Endothelial cell of umbilical vein (primary cell): ENCODE data around the gene LPP. TPM values are rescaled to one million over a fixed set of nuclear protein-coding genes. Genes with fewer than 3 reads are reported as not detected.

Source experiments
- BruUV-seq: library from RNA; stranded (reverse); fragments of 400-500 nt; replicated peaks from 2 replicates; lab custom pipeline; 2021; lab: Mats Ljungman, UMichigan
- CTCF ChIA-PET: fragments of 300-600, 350-600 bp; sonication (Branson Sonifier 250); formaldehyde crosslinking; loops from one replicate; lab custom pipeline; 2021; ENCODE audit warnings: antibody characterized with exemption, inconsistent platforms; lab: Charles Lee
- POLR2A ChIA-PET: fragments of 300-600, 350-600 bp; sonication (Branson Sonifier 250); formaldehyde crosslinking; loops from one replicate; lab custom pipeline; 2021; ENCODE audit warnings: antibody characterized with exemption, inconsistent platforms; lab: Charles Lee
- DNase-seq: peaks from one replicate; pipeline ENCODE4 v3.0.0-alpha.2; 2011; ENCODE audit warnings: low read depth, low spot score
- FAIRE-seq: peaks from 2 replicates; lab custom pipeline; 2011; peaks lifted over from hg19 to GRCh38; lab: Jason Lieb, UNC
- H2AFZ ChIP-seq: 2 replicates; pipeline ENCODE4 v1.6.0; 2012; ENCODE audit warnings: low read depth, low read length, control low read depth, inconsistent platforms
- H3K27ac ChIP-seq: 2 replicates; pipeline ENCODE4 v1.5.1; 2011; ENCODE audit warnings: low read depth, mild to moderate bottlenecking, control low read depth, low read length, moderate library complexity; ENCODE audit not compliant: insufficient read depth
- H3K27me3 ChIP-seq, 2 experiments: 2 replicates each; pipeline versions ENCODE4 v1.6.0 to v1.6.1; 2011; ENCODE audit warnings: low read length in 2 of 2, mixed read lengths in 1 of 2; ENCODE audit not compliant: control insufficient read depth in 2 of 2, insufficient read depth in 2 of 2
- H3K36me3 ChIP-seq, 2 experiments: 2 replicates in 1 of 2; 3 replicates in 1 of 2; pipeline ENCODE4 v1.5.1; 2011; ENCODE audit warnings: low read length in 2 of 2, mild to moderate bottlenecking in 1 of 2, moderate library complexity in 1 of 2; ENCODE audit not compliant: control insufficient read depth in 2 of 2, insufficient read depth in 2 of 2; ENCODE audit errors: extremely low read depth in 1 of 2
- H3K4me1 ChIP-seq: 3 replicates; pipeline ENCODE4 v1.5.1; 2011; ENCODE audit warnings: mild to moderate bottlenecking, low read length; ENCODE audit not compliant: control insufficient read depth, insufficient read depth; ENCODE audit errors: extremely low read depth
- H3K4me2 ChIP-seq: 2 replicates; pipeline ENCODE4 v1.6.1; 2011; ENCODE audit warnings: low read length, control low read depth, mixed read lengths; ENCODE audit not compliant: insufficient read depth
- H3K4me3 ChIP-seq, 3 experiments: fragments of 200-600 bp in 1 of 3; sonication (generic), shearing (Covaris generic) in 1 of 3; replicated peaks in 1 of 3; 2 replicates each; pipeline ENCODE4 v1.5.1; 2011 to 2016; ENCODE audit warnings: control low read depth in 3 of 3, low read length in 3 of 3, mild to moderate bottlenecking in 2 of 3, inconsistent platforms in 1 of 3, low read depth in 1 of 3, moderate library complexity in 1 of 3; ENCODE audit not compliant: insufficient read depth in 1 of 3
- H3K79me2 ChIP-seq: 2 replicates; pipeline ENCODE4 v1.6.0; 2012; ENCODE audit warnings: low read length, inconsistent platforms; ENCODE audit not compliant: control insufficient read depth, insufficient read depth
- H3K9ac ChIP-seq: replicated peaks from 2 replicates; pipeline ENCODE3; 2011; ENCODE audit warnings: low read length, control low read depth; ENCODE audit not compliant: insufficient read depth; ENCODE audit errors: extremely low read depth
- H3K9me1 ChIP-seq: replicated peaks from 3 replicates; pipeline ENCODE4 v1.6.0; 2011; ENCODE audit warnings: mild to moderate bottlenecking, low read length; ENCODE audit not compliant: control insufficient read depth, insufficient read depth; ENCODE audit errors: extremely low read depth
- H3K9me3 ChIP-seq: replicated peaks from 2 replicates; pipeline ENCODE4 v1.5.1; 2012; ENCODE audit warnings: low read length, inconsistent platforms; ENCODE audit not compliant: control insufficient read depth, insufficient read depth
- H4K20me1 ChIP-seq: replicated peaks from 2 replicates; pipeline ENCODE3; 2011; ENCODE audit warnings: mild to moderate bottlenecking, low read length; ENCODE audit not compliant: control insufficient read depth, insufficient read depth; ENCODE audit errors: extremely low read depth
- EZH2 ChIP-seq: IDR thresholded peaks from 2 replicates; pipeline ENCODE4 v1.6.1; 2012; ENCODE audit warnings: borderline replicate concordance, low read depth, mild to moderate bottlenecking, moderate library complexity, low read length, inconsistent platforms; ENCODE audit not compliant: severe bottlenecking
- FOS ChIP-seq: IDR thresholded peaks from 2 replicates; pipeline ENCODE4 v1.6.1; 2011; ENCODE audit warnings: mild to moderate bottlenecking, low read length, moderate library complexity, borderline replicate concordance; ENCODE audit not compliant: insufficient read depth
- GATA2 ChIP-seq: IDR thresholded peaks from 2 replicates; pipeline ENCODE4 v1.7.0; 2011; ENCODE audit warnings: low read depth, mild to moderate bottlenecking, moderate library complexity, mixed read lengths, low read length; ENCODE audit not compliant: insufficient read length, insufficient read depth
- JUN ChIP-seq: IDR thresholded peaks from 2 replicates; pipeline ENCODE4 v1.6.1; 2011; ENCODE audit warnings: borderline replicate concordance, low read depth; ENCODE audit not compliant: insufficient read length, insufficient read depth
- MYC ChIP-seq: IDR thresholded peaks from one replicate; pipeline ENCODE4 v1.6.1; 2011; ENCODE audit warnings: mild to moderate bottlenecking, low read depth, low read length
- POLR2A ChIP-seq: IDR thresholded peaks from 2 replicates; pipeline ENCODE4 v1.6.1; 2012; ENCODE audit warnings: low read depth, mild to moderate bottlenecking, control low read depth, low read length
- POLR2AphosphoS5 ChIP-seq: IDR thresholded peaks from 2 replicates; pipeline ENCODE4 v1.6.1; 2012; ENCODE audit warnings: low read depth, mild to moderate bottlenecking, control low read depth, low read length, moderate library complexity; ENCODE audit not compliant: insufficient read depth
- dilution Hi-C: fragments of 300-500 bp; cut with MboI; formaldehyde crosslinking; loops from one replicate; pipeline ENCODE4 v1.15.0; 2019; ENCODE audit warnings: low sequenced_read_pairs; ENCODE audit not compliant: extremely low pct_ligation_motif_present
- intact Hi-C: fragments of 100-400 bp; cut with micrococcal nuclease; formaldehyde crosslinking; loops from one replicate; pipeline ENCODE4 v1.10.0; 2022
- polyA plus RNA-seq, 4 experiments: library from polyadenylated mRNA; depleted of rRNA in 3 of 4; stranded (reverse) in 3 of 4; unstranded in 1 of 4; fragments of >200 nt; gene quantifications; 2 replicates each; pipeline versions ENCODE4 v1.2.1 to v1.2.3, GENCODE V29; 2011 to 2012; ENCODE audit warnings: missing spikeins in 1 of 4
- total RNA-seq: library from RNA; stranded (reverse); gene quantifications from 2 replicates; pipeline ENCODE4 v1.2.3, GENCODE V29; 2021
- TF ChIP-seq, protein P1 (sequence below): IDR thresholded peaks from 2 replicates; pipeline ENCODE4 v1.6.1; 2011; ENCODE audit not compliant: insufficient read depth, insufficient read length
- TF ChIP-seq, protein P2 (sequence below), 2 donors: IDR thresholded peaks; 1 replicate in 1 of 2; 2 replicates in 1 of 2; pipeline ENCODE4 v1.5.1; 2011; ENCODE audit warnings: low read length in 2 of 2, mild to moderate bottlenecking in 2 of 2, moderate library complexity in 2 of 2, control low read depth in 1 of 2, inconsistent platforms in 1 of 2, low read depth in 1 of 2; ENCODE audit not compliant: insufficient read depth in 1 of 2; ENCODE audit errors: extremely low read depth in 1 of 2

The LPP gene
- total and polyA plus RNA-seq, 2 donors (not counting 3 experiments of a cell fraction or from before 2014, with no cell fraction given) = 16.9 to 153 TPM

DNA sequence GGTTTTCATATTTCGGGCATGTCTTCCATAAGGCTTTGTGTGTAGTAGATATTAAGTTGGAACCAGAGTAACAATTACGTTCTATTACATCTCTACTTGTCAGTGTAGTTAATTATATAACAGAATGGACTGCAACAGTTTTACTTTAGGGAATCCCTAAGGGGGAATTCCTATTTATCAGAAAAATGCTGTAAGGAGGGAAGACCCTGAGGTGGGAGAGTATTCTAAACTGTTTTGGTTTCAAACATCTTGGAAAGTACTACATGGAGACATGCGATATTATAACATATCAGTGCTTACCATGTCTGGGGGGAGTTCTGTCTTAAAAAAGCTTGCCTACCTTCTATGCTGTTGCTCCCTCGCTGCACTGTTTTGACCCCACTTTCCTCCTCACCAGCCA lies 238.1 kb downstream of the LPP start:
- intact Hi-C loops (no loop called here), dilution Hi-C loops (no loop called here)
- TF ChIP-seq, protein P1, sequence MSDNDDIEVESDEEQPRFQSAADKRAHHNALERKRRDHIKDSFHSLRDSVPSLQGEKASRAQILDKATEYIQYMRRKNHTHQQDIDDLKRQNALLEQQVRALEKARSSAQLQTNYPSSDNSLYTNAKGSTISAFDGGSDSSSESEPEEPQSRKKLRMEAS = no peak
- TF ChIP-seq, protein P2, sequence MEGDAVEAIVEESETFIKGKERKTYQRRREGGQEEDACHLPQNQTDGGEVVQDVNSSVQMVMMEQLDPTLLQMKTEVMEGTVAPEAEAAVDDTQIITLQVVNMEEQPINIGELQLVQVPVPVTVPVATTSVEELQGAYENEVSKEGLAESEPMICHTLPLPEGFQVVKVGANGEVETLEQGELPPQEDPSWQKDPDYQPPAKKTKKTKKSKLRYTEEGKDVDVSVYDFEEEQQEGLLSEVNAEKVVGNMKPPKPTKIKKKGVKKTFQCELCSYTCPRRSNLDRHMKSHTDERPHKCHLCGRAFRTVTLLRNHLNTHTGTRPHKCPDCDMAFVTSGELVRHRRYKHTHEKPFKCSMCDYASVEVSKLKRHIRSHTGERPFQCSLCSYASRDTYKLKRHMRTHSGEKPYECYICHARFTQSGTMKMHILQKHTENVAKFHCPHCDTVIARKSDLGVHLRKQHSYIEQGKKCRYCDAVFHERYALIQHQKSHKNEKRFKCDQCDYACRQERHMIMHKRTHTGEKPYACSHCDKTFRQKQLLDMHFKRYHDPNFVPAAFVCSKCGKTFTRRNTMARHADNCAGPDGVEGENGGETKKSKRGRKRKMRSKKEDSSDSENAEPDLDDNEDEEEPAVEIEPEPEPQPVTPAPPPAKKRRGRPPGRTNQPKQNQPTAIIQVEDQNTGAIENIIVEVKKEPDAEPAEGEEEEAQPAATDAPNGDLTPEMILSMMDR (IDR thresholded peaks at IDR 0.05; ENCODE audit: extremely low read depth in 1 of 2, insufficient read depth in 1 of 2, low read depth in 1 of 2, low read length in 2 of 2) = no peak
- TF ChIP-seq FOS = no peak
- H3K4me3 ChIP-seq = no peak overlapping the region
- no peak overlapping the region for H3K27ac ChIP-seq
- peaks cover 7% of the 10 kb centered on the region for H3K4me1 ChIP-seq
- H3K9me1 ChIP-seq = no peaks in the 10 kb centered on the region
- POLR2A ChIA-PET = no interaction called here
- no TSS peak for BruUV-seq
- H3K79me2 ChIP-seq = peaks cover 3% of the 10 kb centered on the region
- H3K36me3 ChIP-seq = no peaks in the 10 kb centered on the region
- H3K27me3 ChIP-seq = no peaks in the 10 kb centered on the region
- FAIRE-seq = no peak
- no peak for DNase-seq
- no peak overlapping the region for H3K9ac ChIP-seq
- CTCF ChIA-PET = no interaction called here
- no peaks in the 10 kb centered on the region for H3K9me3 ChIP-seq
- H2AFZ ChIP-seq = no peak overlapping the region
- no peaks in the 10 kb centered on the region for H4K20me1 ChIP-seq
- no peak overlapping the region for H3K4me2 ChIP-seq

DNA sequence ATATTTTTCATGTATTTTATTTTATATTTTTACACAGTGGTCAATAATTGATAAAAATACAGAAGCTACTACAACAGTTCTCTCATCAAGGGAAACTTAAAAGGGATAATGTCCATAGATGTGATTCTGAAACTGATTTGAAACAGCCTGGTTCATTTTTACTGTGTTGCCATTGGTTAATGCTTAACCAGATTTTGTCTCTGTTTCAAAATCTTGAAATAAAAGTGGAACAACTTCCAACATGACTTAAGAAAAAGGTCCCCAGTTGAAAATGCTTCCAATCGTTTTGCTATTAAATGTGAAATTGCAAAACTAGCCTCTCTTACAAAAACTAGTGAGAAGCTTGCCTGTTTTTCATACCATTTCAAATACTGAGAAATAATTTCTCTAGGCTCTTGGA lies 240.7 kb downstream of the LPP start:
- TF ChIP-seq EZH2 = no peak
- TF ChIP-seq POLR2A = no peak
- TF ChIP-seq MYC = no peak
- TF ChIP-seq, protein P1 = no peak
- TF ChIP-seq JUN = no peak
- TF ChIP-seq, protein P2 (IDR thresholded peaks at IDR 0.05; ENCODE audit: extremely low read depth in 1 of 2, insufficient read depth in 1 of 2, low read depth in 1 of 2, low read length in 2 of 2) = no peak
- no peak for TF ChIP-seq POLR2AphosphoS5
- TF ChIP-seq GATA2 = no peak
- TF ChIP-seq FOS = no peak
- no peak overlapping the region for H3K4me2 ChIP-seq
- FAIRE-seq = no peak
- POLR2A ChIA-PET = no interaction called here
- peaks cover 1% of the 10 kb centered on the region for H3K79me2 ChIP-seq
- no peak overlapping the region for H3K27ac ChIP-seq
- H3K4me1 ChIP-seq = peaks cover 7% of the 10 kb centered on the region
- no peak overlapping the region for H3K9ac ChIP-seq
- no peaks in the 10 kb centered on the region for H3K9me1 ChIP-seq
- no peaks in the 10 kb centered on the region for H3K9me3 ChIP-seq
- H4K20me1 ChIP-seq = no peaks in the 10 kb centered on the region
- no TSS peak for BruUV-seq
- no peak overlapping the region for H2AFZ ChIP-seq
- DNase-seq = no peak
- intact Hi-C loops = no loop called here
- dilution Hi-C loops = no loop called here
- CTCF ChIA-PET = no interaction called here
- peaks cover 0 to 2% of the 10 kb centered on the region in 2 experiments for H3K36me3 ChIP-seq
- H3K27me3 ChIP-seq = no peaks in the 10 kb centered on the region
- H3K4me3 ChIP-seq = no peak overlapping the region
